Chondrocyte (in vitro differentiated cells): ENCODE measurements around the gene INPP4B. TPM values are rescaled to one million over a fixed set of nuclear protein-coding genes. Genes with fewer than 3 reads are reported as not detected.

ENCODE experiments used
- DNase-seq: peaks from one replicate; pipeline ENCODE4 v3.0.0; 2021; ENCODE audit warnings: mixed read lengths, low spot score
- H3K27ac Mint-ChIP-seq: one replicate; pipeline ENCODE4 v1.8.0; 2021; ENCODE audit warnings: mild to moderate bottlenecking, moderate library complexity, mixed read lengths; ENCODE audit not compliant: unreplicated experiment
- H3K27me3 Mint-ChIP-seq: 2 replicates; pipeline ENCODE4 v1.8.0; 2021; ENCODE audit warnings: low read depth, mixed read lengths
- H3K36me3 Mint-ChIP-seq: 2 replicates; pipeline ENCODE4 v1.8.0; 2021; ENCODE audit warnings: low read depth, mixed read lengths
- H3K4me1 Mint-ChIP-seq: 2 replicates; pipeline ENCODE4 v1.8.0; 2021; ENCODE audit warnings: low read depth, mild to moderate bottlenecking, mixed read lengths
- H3K4me3 Mint-ChIP-seq: one replicate; pipeline ENCODE4 v1.8.0; 2021; ENCODE audit warnings: mild to moderate bottlenecking, moderate library complexity, mixed read lengths; ENCODE audit not compliant: unreplicated experiment
- H3K9me3 Mint-ChIP-seq: 2 replicates; pipeline ENCODE4 v1.8.0; 2021; ENCODE audit warnings: low read depth, mixed read lengths
- total RNA-seq: library from RNA; stranded (reverse); gene quantifications from 3 replicates; pipeline ENCODE4 v1.2.1, GENCODE V29; 2021
- TF ChIP-seq, protein P1 (sequence below): fragments of 200-600 bp; sonication (generic); IDR thresholded peaks from 2 replicates; pipeline ENCODE4 v1.5.0; 2021; ENCODE audit warnings: antibody characterized with exemption, mild to moderate bottlenecking, moderate library complexity

The INPP4B gene
- total RNA-seq, 1 donor from 2014 or later = 30.0 TPM

DNA sequence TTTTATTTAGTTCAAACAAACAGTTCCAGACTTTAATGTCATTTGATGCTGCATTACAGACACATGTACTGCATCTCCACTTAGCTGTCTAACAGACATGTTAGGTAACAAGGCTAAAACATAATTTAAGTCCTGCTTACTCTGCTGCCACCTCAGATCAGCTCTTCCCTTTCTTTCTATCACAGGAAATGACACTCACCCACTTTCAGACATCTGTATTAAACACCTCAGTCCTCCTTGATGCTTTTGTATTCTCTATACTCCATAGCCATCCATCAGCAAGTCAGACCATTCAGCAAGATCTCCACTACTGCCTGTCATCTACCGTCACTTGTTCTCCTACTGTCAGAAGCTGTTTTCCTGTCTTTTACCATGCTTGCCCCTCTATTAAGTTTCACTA is 804.3 kb downstream of the INPP4B start:
- Mint-ChIP-seq H3K4me3 (no peak overlapping the region), H3K4me1 (peaks cover 8% of the 10 kb centered on the region), H3K36me3 (peaks cover 1% of the 10 kb centered on the region), H3K27me3 (no peaks in the 10 kb centered on the region), H3K9me3 (no peaks in the 10 kb centered on the region), H3K27ac (no peak overlapping the region)
- TF ChIP-seq, protein P1, sequence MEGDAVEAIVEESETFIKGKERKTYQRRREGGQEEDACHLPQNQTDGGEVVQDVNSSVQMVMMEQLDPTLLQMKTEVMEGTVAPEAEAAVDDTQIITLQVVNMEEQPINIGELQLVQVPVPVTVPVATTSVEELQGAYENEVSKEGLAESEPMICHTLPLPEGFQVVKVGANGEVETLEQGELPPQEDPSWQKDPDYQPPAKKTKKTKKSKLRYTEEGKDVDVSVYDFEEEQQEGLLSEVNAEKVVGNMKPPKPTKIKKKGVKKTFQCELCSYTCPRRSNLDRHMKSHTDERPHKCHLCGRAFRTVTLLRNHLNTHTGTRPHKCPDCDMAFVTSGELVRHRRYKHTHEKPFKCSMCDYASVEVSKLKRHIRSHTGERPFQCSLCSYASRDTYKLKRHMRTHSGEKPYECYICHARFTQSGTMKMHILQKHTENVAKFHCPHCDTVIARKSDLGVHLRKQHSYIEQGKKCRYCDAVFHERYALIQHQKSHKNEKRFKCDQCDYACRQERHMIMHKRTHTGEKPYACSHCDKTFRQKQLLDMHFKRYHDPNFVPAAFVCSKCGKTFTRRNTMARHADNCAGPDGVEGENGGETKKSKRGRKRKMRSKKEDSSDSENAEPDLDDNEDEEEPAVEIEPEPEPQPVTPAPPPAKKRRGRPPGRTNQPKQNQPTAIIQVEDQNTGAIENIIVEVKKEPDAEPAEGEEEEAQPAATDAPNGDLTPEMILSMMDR = no peak
- no peak for DNase-seq

DNA sequence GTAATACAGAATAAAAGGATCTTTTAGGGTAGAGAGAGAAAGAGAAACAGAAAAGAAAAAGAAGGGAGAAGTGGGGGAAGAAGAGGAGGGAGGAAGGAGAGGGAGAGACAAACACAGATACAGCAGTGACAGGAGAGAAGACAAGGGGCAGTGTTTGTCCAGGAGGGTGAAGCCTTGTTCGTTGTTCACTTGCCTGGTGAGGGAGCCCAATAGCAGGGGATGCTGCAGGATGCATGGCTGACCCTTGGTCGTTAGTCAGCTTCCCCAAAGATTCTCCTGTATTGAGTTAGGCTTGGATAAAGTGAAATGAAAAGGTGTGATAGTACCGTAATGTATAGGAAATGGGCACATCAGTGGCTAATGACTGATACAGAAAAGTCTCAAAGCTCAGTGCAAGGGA is 806.1 kb downstream of the INPP4B start:
- TF ChIP-seq, protein P1 = no peak

DNA sequence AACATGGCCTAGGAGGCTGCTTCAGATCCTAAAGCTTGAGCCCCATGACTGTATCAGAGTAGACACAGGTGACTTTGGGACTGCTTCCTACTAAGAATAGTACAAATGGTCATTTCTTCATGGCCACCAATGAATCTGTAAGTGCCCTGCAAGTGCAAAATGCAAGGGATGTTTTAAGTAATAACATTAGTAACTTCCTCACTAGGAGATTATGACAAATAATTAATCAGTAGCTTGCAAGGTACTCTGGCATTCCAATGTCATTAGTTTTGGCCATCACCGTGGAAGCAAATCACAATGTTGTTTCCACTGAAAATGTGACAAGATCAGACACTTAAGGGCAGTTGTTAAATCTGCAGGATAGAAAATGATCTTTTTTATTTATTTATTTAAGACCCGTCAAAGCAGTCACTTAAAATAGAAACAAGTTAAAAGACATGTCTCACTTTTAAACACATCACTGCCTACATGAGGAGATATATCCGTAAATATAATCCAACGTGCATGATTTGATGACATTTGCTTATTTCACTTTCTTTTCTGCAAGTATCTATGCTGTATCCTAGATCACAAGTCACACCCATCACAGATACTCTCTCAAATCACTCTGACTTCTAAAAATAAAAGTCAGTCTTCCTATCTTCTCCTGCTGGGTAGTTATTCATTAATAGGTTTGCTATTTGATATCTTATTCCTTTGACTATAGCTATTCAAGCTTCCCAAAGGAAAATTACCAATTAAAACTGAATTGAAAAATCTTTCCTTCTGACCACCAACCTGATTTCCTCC is 809.1 kb downstream of the INPP4B start:
- H3K27ac Mint-ChIP-seq = no peak overlapping the region
- no peak for DNase-seq
- H3K9me3 Mint-ChIP-seq = no peaks in the 10 kb centered on the region
- peaks cover 6% of the 10 kb centered on the region for H3K36me3 Mint-ChIP-seq
- H3K27me3 Mint-ChIP-seq = no peaks in the 10 kb centered on the region
- TF ChIP-seq, protein P1 = no peak
- no peak overlapping the region for H3K4me3 Mint-ChIP-seq
- H3K4me1 Mint-ChIP-seq = peaks cover 10% of the 10 kb centered on the region

More for the DNA sequence above, 806.1 kb downstream of the INPP4B start:
- H3K36me3 Mint-ChIP-seq = peaks cover 1% of the 10 kb centered on the region
- no peaks in the 10 kb centered on the region for H3K9me3 Mint-ChIP-seq
- no peak overlapping the region for H3K27ac Mint-ChIP-seq
- H3K4me3 Mint-ChIP-seq = no peak overlapping the region
- no peak for DNase-seq
- H3K4me1 Mint-ChIP-seq = peaks cover 10% of the 10 kb centered on the region
- no peaks in the 10 kb centered on the region for H3K27me3 Mint-ChIP-seq

DNA sequence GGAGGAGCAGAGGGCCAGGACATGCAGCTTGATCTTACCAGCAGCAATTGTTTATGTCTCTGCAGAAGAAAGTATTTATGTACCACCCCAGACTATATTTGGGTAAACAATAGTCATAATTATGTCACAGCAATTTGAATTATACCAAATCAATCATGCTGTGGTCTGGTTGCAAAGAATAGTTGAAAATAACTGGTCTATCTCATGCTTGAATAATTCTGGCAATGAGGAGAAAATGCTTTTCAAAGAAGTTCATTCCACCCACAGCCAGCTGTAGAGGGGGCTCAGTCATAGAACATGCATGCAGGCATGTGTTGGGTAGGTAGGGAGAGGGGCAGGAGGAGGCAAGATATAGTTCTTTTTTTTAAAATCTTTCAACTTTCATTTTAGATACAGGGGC is 810.5 kb downstream of the INPP4B start:
- no peaks in the 10 kb centered on the region for H3K27me3 Mint-ChIP-seq
- TF ChIP-seq, protein P1 = no peak
- DNase-seq = no peak
- H3K4me1 Mint-ChIP-seq = peaks cover 10% of the 10 kb centered on the region
- H3K4me3 Mint-ChIP-seq = no peak overlapping the region
- H3K36me3 Mint-ChIP-seq = peaks cover 6% of the 10 kb centered on the region
- no peaks in the 10 kb centered on the region for H3K9me3 Mint-ChIP-seq
- no peak overlapping the region for H3K27ac Mint-ChIP-seq

DNA sequence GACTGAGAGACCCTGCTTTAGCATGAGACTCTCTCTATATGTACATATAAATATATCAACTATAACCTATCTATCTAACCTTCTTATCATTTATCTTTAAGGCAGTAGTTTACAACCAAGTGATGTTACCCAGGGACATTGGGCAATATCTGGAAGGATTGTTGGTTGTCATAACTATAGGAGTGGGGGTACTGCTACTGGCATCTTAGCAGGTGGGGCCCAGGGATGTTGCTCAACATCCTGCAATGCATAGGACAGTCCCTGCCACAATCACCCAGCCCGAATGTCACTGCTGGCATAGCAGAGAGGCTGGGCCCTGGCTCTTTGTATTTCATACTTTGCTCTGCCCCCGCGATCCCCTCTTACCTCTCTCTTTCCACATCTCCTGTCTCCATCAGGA is 812.0 kb downstream of the INPP4B start:
- no peaks in the 10 kb centered on the region for H3K9me3 Mint-ChIP-seq

More for the DNA sequence above, 812.0 kb downstream of the INPP4B start:
- TF ChIP-seq, protein P1 = no peak
- Mint-ChIP-seq H3K4me1 (peaks cover 10% of the 10 kb centered on the region), H3K27ac (no peak overlapping the region), H3K27me3 (no peaks in the 10 kb centered on the region), H3K36me3 (peaks cover 6% of the 10 kb centered on the region), H3K4me3 (no peak overlapping the region)
- no peak for DNase-seq
